ENCODE measurements around the gene PFDN2.

The PFDN2 gene

GRCh38 chr1:161098210-161099068 is 19.4 kb downstream of the PFDN2 start, which contains the start of gene KLHDC9:
Gene KLHDC9 (plus strand): TSS chr1:161098361. CDS start chr1:161098536, 175 bp downstream.
- DNase-seq = no peak

- no peak for DNase-seq
Measured at GRCh38 chr1:161096530-161096929, 21.3 kb downstream of the PFDN2 start.

- DNase-seq = no peak
Measured at GRCh38 chr1:161096015-161096414, 21.8 kb downstream of the PFDN2 start.

- DNase-seq = no peak
Measured at GRCh38 chr1:161095230-161095629, 22.6 kb downstream of the PFDN2 start.

GRCh38 chr1:161094481-161094880 is 23.4 kb downstream of the PFDN2 start:
- DNase-seq = no peak

GRCh38 chr1:161092621-161093028 is 25.2 kb downstream of the PFDN2 start:
- no peak for DNase-seq

GRCh38 chr1:161091796-161092507 is 25.9 kb downstream of the PFDN2 start:
- no peak for DNase-seq

- no peak for DNase-seq
Measured at GRCh38 chr1:161091093-161091492, 26.7 kb downstream of the PFDN2 start.

- DNase-seq = no peak
Measured at GRCh38 chr1:161090617-161091016, 27.2 kb downstream of the PFDN2 start.

- DNase-seq = no peak
Measured at GRCh38 chr1:161089938-161090337, 27.9 kb downstream of the PFDN2 start.

- no peak for DNase-seq
Measured at GRCh38 chr1:161089251-161089924, 28.4 kb downstream of the PFDN2 start, which contains the start of gene NECTIN4. Gene NECTIN4 (minus strand): TSS chr1:161089558. CDS start chr1:161089296, 262 bp downstream.

GRCh38 chr1:161088587-161089110 is 29.2 kb downstream of the PFDN2 start:
- DNase-seq = no peak

GRCh38 chr1:161086457-161086856 is 31.4 kb downstream of the PFDN2 start:
- DNase-seq = no peak

GRCh38 chr1:161085165-161085564 is 32.7 kb downstream of the PFDN2 start:
- no peak for DNase-seq

- DNase-seq = no peak
Measured at GRCh38 chr1:161084597-161084988, 33.2 kb downstream of the PFDN2 start.

- no peak for DNase-seq
Measured at GRCh38 chr1:161083748-161084596, 33.9 kb downstream of the PFDN2 start.

GRCh38 chr1:161082996-161083747 is 34.7 kb downstream of the PFDN2 start:
- no peak for DNase-seq

GRCh38 chr1:161082483-161082882 is 35.4 kb downstream of the PFDN2 start:
- no peak for DNase-seq

- no peak for DNase-seq
Measured at GRCh38 chr1:161081519-161081918, 36.3 kb downstream of the PFDN2 start.

- DNase-seq = no peak
Measured at GRCh38 chr1:161080441-161081405, 37.1 kb downstream of the PFDN2 start.

All from GDM1 (cell line).